T-helper 2 cell treated with Interferon-gamma antibody and Interleukin-4, amounts not matched to agents 100 ng/mL and 5 ng/mL, for 36 hours (primary cell): ENCODE data around the gene FES. TPM values are rescaled to one million over a fixed set of nuclear protein-coding genes. Genes with fewer than 3 reads are reported as not detected.

Experiments
- intact Hi-C: fragments of 100-400 bp; cut with micrococcal nuclease; formaldehyde crosslinking; loops from one replicate; pipeline ENCODE4 v1.15.1; 2023
- total RNA-seq: library from RNA; stranded (reverse); gene quantifications from 2 replicates; pipeline ENCODE4 v1.2.3, GENCODE V29; 2022

FES gene
- total RNA-seq, 1 donor from 2014 or later, result 28.8 TPM

DNA sequence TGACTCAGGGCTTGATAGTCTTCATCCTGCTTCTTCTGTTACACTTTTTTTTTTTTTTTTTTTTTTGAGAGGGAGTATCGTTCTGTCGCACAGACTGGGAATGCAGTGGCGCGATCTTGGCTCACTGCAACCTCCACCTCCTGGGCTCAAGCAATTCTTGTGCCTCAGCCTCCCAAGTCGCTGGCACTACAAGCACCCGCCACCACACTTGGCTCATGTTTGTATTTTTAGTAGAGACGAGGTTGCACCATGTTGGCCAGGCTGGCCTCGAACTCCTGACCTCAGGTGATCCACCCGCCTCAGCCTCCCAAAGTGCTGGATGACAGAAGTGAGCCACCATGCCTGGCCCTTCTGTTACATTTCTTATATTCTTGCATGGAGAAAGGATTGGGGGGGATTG is 9.3 kb upstream of the FES start:
- intact Hi-C loops, result loop anchor here (5.0 kb wide), 2 partner anchors 38 to 58 kb away; no protein-coding TSS in a partner anchor

DNA sequence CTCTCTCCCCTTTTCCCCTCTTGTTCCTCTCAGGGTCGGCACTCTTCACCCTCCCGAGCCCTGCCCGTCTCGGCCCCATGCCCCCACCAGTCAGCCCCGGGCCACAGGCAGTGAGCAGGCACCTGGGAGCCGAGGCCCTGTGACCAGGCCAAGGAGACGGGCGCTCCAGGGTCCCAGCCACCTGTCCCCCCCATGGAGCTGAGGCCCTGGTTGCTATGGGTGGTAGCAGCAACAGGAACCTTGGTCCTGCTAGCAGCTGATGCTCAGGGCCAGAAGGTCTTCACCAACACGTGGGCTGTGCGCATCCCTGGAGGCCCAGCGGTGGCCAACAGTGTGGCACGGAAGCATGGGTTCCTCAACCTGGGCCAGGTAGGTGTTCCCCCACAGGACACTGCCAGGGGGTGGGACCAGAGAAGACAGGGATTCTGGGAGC is 8.7 kb upstream of the FES start:
- intact Hi-C loops, result no loop called here

DNA sequence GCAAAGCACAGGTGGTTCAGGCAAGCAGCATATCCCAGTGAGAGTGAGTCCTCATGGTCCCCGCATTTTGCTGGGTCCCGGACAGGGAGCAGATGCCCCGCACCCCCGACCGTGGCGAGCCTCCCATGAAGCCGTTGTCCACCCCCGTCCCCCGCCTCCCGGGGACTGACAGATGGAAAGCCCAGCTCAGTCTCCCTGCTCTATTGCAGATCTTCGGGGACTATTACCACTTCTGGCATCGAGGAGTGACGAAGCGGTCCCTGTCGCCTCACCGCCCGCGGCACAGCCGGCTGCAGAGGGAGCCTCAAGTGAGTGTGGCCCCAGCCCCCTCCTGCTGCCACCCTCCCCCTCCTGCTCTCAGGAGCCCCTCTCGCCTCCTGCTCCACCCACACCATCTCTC is 8.3 kb upstream of the FES start:
- intact Hi-C loops, result no loop called here

DNA sequence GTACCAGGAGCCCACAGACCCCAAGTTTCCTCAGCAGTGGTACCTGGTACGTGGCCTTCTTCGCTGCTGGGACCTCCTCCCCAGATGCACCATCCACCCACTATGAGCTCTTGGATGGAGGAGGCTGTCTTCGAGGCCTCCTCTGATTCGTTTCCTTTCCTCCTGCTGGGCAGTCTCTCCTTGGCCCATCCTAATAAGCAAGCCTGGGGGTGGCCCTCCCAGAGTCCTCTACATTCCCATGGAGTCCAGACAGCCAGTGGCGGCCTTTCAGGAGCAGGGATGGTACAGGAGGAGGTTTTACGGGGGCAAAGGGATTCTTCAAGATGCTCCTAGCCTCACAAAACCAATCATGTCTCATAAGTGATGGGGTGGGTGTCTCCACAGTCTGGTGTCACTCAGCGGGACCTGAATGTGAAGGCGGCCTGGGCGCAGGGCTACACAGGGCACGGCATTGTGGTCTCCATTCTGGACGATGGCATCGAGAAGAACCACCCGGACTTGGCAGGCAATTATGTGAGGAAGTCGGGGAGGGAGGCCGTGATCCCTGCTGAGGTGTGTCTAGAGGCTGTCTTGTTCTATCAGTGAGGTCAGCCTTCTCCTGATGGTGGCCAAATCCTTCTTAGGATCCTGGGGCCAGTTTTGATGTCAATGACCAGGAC is 7.7 kb upstream of the FES start:
- intact Hi-C loops, result no loop called here

DNA sequence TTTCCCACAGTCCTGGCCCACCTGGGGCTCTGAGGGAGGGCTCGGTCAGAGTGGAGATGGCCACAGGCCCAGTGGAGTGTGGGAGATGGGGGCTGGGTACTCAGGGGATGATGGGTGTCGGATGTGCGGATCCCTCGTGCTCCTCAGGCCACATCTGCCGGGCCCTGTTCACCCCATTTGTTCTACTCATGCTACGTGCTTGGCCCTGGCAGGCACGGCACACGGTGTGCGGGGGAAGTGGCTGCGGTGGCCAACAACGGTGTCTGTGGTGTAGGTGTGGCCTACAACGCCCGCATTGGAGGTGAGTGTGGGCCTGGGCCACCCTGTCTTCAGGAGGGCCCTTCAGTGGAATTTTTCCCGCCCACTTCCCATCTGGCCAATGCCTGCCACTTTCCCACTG is 7.0 kb upstream of the FES start:
- intact Hi-C loops, result no loop called here

DNA sequence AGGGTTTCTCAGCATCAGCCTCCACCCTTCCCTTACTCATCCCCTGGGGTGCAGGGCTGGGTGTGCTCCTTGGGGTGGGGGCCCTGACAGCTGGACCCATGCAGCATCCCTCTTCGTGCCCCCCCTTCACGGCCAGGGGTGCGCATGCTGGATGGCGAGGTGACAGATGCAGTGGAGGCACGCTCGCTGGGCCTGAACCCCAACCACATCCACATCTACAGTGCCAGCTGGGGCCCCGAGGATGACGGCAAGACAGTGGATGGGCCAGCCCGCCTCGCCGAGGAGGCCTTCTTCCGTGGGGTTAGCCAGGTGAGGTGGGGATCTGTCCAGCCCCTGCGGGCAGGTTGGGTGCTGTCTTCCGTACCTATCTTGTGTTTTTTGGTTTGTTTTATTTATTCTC is 6.3 kb upstream of the FES start:
- intact Hi-C loops, result no loop called here

DNA sequence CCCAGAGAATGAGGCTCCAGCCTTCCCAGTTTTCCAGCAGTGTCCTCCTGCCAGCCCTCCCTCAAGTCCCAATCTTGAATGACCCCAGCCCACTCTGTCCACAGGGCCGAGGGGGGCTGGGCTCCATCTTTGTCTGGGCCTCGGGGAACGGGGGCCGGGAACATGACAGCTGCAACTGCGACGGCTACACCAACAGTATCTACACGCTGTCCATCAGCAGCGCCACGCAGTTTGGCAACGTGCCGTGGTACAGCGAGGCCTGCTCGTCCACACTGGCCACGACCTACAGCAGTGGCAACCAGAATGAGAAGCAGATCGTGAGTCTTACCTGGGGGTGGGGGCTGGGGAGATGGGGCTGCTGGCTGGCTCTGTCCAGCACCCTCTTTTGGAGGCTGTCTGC is 5.6 kb upstream of the FES start:
- intact Hi-C loops, result no loop called here

DNA sequence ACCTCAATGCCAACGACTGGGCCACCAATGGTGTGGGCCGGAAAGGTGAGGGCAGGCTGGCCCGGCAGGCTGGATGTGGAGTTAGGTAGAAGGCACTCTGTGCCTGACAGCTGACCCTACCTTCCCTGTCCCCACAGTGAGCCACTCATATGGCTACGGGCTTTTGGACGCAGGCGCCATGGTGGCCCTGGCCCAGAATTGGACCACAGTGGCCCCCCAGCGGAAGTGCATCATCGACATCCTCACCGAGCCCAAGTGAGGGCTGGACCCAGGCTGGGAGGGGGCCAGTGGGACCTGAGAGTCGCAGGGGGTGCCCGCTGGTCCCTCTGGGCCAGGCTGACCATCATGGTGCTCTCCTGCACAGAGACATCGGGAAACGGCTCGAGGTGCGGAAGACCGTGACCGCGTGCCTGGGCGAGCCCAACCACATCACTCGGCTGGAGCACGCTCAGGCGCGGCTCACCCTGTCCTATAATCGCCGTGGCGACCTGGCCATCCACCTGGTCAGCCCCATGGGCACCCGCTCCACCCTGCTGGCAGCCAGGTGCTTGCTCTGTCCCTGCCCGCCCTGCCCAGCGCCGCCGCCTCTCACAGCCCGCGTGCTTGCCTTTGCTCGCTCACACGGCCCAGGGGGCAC is 4.5 kb upstream of the FES start:
- intact Hi-C loops, result no loop called here

DNA sequence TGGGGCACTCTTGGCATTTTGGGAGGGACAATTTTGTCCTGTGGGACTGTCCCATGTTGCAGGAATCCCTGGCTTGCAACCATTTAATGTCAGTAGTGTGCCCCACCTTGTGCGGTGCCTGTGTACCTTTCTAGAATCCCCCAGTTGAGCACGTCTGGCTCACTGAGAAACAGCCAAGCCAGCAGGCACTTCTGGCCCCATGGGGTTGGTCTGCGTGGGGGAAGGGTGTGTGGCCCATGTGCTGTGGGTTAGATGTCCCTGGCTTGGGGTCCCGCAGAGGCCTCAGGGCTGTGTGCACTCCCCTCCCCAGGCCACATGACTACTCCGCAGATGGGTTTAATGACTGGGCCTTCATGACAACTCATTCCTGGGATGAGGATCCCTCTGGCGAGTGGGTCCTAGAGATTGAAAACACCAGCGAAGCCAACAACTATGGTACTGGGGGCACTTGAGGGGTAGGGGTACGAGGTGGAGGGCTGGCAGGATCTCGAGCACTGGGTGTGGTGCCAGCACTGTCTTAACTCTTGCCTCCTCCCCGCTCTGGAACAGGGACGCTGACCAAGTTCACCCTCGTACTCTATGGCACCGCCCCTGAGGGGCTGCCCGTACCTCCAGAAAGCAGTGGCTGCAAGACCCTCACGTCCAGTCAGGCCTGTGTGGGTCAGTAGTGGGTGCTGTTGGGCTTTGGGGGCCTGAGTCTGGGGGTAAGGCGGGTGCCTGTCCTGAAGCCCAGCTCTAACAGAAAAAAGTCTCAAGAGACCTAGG is 3.7 kb upstream of the FES start:
- intact Hi-C loops, result no loop called here

DNA sequence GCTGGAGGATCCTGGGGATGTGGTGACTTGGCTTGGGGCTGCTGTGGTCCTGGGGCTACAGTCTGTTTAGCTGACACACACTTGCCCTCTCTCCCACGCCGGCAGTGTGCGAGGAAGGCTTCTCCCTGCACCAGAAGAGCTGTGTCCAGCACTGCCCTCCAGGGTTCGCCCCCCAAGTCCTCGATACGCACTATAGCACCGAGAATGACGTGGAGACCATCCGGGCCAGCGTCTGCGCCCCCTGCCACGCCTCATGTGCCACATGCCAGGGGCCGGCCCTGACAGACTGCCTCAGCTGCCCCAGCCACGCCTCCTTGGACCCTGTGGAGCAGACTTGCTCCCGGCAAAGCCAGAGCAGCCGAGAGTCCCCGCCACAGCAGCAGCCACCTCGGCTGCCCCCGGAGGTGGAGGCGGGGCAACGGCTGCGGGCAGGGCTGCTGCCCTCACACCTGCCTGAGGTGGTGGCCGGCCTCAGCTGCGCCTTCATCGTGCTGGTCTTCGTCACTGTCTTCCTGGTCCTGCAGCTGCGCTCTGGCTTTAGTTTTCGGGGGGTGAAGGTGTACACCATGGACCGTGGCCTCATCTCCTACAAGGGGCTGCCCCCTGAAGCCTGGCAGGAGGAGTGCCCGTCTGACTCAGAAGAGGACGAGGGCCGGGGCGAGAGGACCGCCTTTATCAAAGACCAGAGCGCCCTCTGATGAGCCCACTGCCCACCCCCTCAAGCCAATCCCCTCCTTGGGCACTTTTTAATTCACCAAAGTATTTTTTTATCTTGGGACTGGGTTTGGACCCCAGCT is 2.9 kb upstream of the FES start:
- intact Hi-C loops, result no loop called here

DNA sequence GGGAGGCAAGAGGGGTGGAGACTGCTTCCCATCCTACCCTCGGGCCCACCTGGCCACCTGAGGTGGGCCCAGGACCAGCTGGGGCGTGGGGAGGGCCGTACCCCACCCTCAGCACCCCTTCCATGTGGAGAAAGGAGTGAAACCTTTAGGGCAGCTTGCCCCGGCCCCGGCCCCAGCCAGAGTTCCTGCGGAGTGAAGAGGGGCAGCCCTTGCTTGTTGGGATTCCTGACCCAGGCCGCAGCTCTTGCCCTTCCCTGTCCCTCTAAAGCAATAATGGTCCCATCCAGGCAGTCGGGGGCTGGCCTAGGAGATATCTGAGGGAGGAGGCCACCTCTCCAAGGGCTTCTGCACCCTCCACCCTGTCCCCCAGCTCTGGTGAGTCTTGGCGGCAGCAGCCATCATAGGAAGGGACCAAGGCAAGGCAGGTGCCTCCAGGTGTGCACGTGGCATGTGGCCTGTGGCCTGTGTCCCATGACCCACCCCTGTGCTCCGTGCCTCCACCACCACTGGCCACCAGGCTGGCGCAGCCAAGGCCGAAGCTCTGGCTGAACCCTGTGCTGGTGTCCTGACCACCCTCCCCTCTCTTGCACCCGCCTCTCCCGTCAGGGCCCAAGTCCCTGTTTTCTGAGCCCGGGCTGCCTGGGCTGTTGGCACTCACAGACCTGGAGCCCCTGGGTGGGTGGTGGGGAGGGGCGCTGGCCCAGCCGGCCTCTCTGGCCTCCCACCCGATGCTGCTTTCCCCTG is 2.2 kb upstream of the FES start:
- intact Hi-C loops, result no loop called here

DNA sequence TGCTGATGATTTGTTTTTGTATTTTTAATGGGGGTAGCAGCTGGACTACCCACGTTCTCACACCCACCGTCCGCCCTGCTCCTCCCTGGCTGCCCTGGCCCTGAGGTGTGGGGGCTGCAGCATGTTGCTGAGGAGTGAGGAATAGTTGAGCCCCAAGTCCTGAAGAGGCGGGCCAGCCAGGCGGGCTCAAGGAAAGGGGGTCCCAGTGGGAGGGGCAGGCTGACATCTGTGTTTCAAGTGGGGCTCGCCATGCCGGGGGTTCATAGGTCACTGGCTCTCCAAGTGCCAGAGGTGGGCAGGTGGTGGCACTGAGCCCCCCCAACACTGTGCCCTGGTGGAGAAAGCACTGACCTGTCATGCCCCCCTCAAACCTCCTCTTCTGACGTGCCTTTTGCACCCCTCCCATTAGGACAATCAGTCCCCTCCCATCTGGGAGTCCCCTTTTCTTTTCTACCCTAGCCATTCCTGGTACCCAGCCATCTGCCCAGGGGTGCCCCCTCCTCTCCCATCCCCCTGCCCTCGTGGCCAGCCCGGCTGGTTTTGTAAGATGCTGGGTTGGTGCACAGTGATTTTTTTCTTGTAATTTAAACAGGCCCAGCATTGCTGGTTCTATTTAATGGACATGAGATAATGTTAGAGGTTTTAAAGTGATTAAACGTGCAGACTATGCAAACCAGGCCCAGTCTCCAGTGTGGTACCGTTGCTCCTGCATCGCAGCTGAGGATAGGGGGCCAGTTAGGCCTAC is 1.4 kb upstream of the FES start:
- intact Hi-C loops, result no loop called here

DNA sequence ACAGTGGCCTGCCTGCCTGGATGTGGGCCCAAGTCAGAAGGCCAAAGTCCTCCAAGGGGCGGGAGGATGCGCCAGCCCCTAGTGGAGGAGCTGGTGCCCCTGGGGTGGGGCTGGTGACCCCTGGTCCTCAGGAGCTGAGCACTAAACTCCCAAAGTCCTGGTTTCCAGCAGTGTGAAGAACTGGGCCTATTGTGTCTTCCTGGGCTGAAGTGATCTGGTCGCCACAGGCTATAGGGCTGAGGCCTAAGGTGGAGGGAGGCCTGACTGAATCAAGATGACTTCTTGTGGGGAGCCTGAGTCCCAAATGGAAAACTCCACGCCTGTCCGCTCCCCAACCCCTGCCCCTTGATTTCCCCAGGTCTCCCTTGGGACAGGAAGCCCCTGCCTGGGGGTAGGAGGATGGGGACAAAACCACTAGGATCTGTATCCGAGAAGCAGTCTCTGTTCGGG is 753 bp upstream of the FES start:
- intact Hi-C loops, result no loop called here

DNA sequence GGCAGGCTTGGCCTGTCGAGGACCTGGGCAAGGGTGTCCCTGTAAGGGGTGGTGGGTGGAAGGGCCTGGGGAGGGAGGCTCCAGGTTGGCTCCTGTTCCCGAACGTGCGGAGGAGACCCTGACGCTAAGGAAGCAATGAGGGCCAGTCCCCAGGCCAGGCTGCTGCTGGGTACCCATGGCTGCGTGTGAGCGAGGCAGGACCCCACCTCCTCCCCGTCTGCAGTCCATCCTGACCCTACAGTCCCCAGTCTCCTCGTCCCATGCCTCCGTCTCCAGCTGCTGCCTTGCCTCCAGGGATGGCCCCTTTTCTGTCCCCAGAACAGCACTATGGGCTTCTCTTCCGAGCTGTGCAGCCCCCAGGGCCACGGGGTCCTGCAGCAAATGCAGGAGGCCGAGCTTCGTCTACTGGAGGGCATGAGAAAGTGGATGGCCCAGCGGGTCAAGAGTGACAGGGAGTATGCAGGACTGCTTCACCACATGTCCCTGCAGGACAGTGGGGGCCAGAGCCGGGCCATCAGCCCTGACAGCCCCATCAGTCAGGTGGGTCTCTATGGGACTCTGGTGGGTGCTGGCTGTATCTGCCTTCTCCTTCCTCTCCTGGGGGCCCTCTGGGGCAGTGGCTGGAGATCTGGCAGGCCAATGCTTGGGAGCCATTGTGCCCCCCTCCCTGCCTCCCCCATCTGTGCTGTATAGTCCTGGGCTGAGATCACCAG is 571 bp downstream of the FES start:
- intact Hi-C loops, result loop anchor here (5.0 kb wide), 4 partner anchors 68 to 563 kb away; partner anchors contain the start of gene BLM

DNA sequence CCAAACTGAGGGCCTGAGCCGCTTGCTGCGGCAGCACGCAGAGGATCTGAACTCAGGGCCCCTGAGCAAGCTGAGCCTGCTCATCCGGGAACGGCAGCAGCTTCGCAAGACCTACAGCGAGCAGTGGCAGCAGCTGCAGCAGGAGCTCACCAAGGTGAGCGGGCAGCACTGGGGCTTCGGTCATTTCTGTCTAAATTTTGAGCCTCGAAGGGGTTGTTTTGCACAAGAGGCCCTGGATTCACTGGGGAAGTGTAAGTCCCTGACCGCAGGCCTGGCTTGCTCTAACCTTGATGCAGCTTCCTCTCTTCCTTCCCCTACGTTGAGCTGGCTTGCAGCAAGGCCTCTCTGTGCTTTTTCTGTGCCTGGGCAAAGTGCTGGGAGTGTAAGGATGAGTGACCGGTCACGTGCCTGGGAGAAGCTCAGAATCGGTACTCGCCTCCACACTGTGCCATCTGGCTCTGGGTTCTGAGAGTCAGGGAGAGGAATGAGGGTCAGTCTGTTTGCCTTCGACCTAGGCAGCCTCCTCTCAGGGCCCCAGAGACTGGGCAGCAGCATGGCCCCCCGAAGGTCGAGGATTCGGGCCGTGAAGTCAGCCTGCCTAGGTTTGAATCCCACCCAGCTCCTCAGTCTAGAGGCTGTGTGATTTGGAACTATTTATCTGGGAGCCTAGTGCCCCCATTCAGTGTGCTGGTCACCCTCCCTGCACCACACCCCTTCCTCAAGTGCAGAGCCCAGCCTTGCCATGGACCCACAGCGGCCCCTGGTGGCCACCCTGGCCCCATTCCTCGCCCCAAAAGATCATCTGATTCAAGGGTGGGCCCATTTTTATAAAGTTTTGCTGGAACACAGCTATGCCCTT is 1.4 kb downstream of the FES start:
- intact Hi-C loops, result loop anchor here (2.0 to 5.0 kb wide), 5 partner anchors 68 to 563 kb away; partner anchors contain the start of gene BLM

DNA sequence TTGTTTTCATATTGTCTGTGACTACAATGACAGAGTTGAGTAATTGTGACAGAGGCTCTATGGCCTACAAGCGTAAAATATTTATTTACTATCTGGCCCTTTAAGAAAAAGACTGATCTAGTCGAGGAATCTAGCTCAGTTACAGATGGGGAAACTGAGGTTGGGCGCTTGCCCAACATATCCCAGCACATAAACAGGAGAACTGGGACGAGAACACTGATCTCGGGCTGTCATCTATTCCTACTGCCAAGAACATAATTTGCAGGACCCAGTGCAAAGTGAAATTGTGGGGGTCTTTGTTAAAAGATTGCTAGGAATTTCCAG is 1.9 kb downstream of the FES start:
- intact Hi-C loops, result loop anchor here (2.0 to 5.0 kb wide), 5 partner anchors 69 to 564 kb away; partner anchors contain the start of gene BLM

DNA sequence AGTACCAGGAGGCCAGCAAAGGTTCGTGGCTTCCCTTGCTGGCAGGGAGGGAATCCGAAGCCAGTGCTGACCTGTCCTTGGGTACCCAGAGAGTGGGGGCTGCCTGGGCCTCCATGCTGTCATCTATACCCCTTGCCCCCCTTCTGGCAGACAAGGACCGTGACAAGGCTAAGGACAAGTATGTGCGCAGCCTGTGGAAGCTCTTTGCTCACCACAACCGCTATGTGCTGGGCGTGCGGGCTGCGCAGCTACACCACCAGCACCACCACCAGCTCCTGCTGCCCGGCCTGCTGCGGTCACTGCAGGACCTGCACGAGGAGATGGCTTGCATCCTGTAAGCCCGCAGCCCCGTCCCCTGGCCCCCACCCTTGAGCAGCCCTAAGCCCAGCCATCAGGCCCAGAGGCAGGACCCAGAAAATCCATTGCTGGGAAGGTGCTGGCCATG is 2.8 kb downstream of the FES start:
- intact Hi-C loops, result loop anchor here (2.0 to 5.0 kb wide), 5 partner anchors 70 to 565 kb away; partner anchors contain the start of gene BLM

DNA sequence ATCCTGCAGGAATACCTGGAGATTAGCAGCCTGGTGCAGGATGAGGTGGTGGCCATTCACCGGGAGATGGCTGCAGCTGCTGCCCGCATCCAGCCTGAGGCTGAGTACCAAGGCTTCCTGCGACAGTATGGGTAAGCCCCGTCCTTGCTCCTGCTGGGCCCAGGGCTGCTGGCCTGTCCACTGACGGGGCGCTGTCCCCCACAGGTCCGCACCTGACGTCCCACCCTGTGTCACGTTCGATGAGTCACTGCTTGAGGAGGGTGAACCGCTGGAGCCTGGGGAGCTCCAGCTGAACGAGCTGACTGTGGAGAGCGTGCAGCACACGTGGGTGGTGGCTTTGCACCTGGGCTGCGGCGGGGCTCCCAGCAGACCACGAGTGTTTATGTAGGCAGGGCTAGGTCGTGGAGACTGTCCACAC is 5.0 kb downstream of the FES start:
- intact Hi-C loops, result loop anchor here (5.0 kb wide), 4 partner anchors 72 to 567 kb away; partner anchors contain the start of gene BLM
